Muscle layer of colon (tissue), 2 donors: ENCODE data around the gene EFNB3.

Source experiments
- H3K27ac ChIP-seq: one replicate; pipeline ENCODE4 v1.7.0; 2013; ENCODE audit warnings: low read depth, mild to moderate bottlenecking, low read length, moderate library complexity
- H3K27me3 ChIP-seq, 2 donors: one replicate each; pipeline ENCODE4 v1.7.0; 2013; ENCODE audit warnings: low read length in 2 of 2, mild to moderate bottlenecking in 2 of 2; ENCODE audit not compliant: insufficient read depth in 2 of 2, control insufficient read depth in 1 of 2
- H3K36me3 ChIP-seq: one replicate; pipeline ENCODE4 v1.7.0; 2013; ENCODE audit warnings: mild to moderate bottlenecking, low read length; ENCODE audit not compliant: insufficient read depth
- H3K4me1 ChIP-seq: one replicate; pipeline ENCODE4 v1.7.0; 2013; ENCODE audit warnings: mild to moderate bottlenecking, low read length; ENCODE audit not compliant: insufficient read depth
- H3K4me3 ChIP-seq, 2 donors: one replicate each; pipeline ENCODE4 v1.7.0; 2013; ENCODE audit warnings: low read length in 2 of 2, low read depth in 1 of 2, mild to moderate bottlenecking in 1 of 2, moderate library complexity in 1 of 2
- H3K9ac ChIP-seq: one replicate; pipeline ENCODE4 v1.7.0; 2013; ENCODE audit warnings: low read length
- H3K9me3 ChIP-seq: one replicate; pipeline ENCODE4 v1.7.0; 2013; ENCODE audit warnings: mild to moderate bottlenecking, low read length
- donor health status: abdominal sarcoma.
- donor health status: Adenocarcinoma of cecum.

EFNB3 gene

DNA sequence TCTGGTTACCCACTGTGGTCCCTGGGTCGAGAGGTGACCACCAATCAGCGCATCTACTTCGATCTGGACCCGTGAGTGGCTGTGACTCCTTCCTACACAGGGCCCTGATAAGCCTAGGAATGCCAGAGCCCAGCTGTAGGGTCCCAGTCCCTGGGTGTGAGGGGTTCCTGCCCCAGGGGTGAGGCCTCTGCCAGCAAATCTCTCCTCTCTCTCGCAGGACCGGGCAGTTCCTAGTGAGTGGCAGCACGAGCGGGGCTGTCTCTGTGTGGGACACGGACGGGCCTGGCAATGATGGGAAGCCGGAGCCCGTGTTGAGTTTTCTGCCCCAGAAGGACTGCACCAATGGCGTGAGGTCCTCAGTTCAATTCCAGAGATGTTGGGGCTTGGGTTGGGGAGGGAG is 2.2 kb upstream of the EFNB3 start:
- Histone ChIP-seq H3K27ac (no peak overlapping the region), H3K36me3 (peaks cover 8% of the 10 kb centered on the region), H3K4me1 (peaks cover 5% of the 10 kb centered on the region), H3K9me3 (no peaks in the 10 kb centered on the region), H3K27me3 (peaks cover 19 to 48% of the 10 kb centered on the region in 2 donors), H3K9ac (no peak overlapping the region), H3K4me3 (no peak overlapping the region)

DNA sequence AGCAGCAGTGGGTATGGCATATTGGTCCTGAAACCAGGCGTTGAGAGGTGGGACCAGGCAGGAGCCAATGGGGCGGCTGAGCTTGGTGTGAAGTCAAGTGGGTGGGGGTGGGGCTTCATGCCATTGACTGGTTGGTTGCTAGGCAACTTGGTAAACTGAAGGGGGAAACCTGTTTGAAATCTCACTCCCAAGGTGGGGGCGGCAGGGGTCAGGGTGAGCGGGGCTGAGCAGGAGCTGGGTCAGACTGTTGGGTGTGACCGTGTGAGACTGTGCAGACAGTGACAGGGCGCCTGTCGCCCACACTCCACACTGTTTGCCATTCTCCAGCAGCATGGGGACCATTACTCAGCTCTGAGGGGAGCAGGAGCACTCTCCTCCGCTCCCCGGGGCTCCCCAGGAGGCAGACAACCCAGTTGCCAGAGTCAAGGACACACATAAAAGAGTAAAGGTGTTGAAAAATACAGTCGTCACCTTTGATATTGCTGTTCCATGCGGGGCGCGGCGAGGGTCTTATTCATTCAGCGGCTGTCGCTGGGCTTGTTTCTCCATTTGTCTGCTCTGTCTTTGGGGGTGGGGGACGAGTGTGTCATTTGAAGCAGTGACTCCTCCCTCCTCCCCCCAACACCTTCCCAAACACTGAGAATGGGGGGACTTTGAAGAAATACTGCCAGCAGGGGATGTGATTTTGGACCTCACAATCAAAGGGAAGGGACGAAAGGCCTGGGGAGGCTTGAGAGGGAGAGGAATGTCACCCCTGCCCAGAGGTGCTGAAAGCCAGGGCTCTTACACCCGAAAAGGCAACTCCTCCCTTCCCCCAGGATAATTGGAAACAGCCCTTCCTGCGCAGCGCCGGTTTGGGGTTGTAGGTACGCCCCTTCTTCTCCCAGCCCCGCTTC is 1.2 kb upstream of the EFNB3 start:
- Histone ChIP-seq H3K9ac (no peak overlapping the region), H3K27me3 (peaks cover 19 to 56% of the 10 kb centered on the region in 2 donors), H3K27ac (no peak overlapping the region), H3K36me3 (peaks cover 8% of the 10 kb centered on the region), H3K4me3 (no peak overlapping the region), H3K4me1 (peaks cover 5% of the 10 kb centered on the region), H3K9me3 (no peaks in the 10 kb centered on the region)

DNA sequence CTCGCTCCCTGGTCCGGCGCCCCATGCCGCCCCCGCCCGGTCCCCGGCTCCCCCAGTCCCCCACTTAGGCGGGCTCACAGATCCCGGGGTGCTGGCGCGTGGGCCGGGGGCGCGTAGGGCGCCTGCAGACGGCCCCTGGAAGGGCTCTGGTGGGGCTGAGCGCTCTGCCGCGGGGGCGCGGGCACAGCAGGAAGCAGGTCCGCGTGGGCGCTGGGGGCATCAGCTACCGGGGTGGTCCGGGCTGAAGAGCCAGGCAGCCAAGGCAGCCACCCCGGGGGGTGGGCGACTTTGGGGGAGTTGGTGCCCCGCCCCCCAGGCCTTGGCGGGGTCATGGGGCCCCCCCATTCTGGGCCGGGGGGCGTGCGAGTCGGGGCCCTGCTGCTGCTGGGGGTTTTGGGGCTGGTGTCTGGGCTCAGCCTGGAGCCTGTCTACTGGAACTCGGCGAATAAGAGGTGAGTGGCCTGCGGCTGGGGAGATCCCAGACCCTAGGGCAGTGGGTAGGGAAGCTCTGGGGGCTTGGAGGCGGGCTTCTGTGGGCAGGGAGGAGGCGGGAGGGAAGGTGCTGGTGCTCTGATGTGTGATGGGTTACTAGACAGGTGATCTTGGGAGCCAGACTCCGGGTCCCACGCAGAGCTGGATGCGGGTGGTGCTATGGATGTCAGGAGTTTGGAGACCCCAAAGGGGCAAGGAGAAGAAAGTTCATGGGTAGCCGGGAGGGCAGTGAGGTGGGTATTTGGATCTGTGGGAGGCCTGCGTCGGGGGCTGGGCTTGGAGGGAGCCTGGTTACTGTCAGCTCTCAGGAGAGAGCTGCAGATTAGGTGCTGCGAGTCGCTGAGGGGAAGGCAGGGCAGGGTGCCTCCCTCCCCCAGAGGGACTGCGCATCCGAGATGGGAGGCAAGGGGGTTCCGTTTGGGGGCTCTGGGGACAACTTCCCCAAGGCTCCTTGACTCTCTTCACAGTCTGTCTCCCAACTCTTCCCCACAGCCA is 560 bp downstream of the EFNB3 start:
- H3K4me3 ChIP-seq: peak overlapping the region in 1 of 2 donors; percentile 42
- peaks cover 19 to 72% of the 10 kb centered on the region in 2 donors for H3K27me3 ChIP-seq
- H3K4me1 ChIP-seq: peaks cover 5% of the 10 kb centered on the region
- H3K36me3 ChIP-seq: peaks cover 8% of the 10 kb centered on the region
- no peak overlapping the region for H3K27ac ChIP-seq
- no peaks in the 10 kb centered on the region for H3K9me3 ChIP-seq
- H3K9ac ChIP-seq: no peak overlapping the region

DNA sequence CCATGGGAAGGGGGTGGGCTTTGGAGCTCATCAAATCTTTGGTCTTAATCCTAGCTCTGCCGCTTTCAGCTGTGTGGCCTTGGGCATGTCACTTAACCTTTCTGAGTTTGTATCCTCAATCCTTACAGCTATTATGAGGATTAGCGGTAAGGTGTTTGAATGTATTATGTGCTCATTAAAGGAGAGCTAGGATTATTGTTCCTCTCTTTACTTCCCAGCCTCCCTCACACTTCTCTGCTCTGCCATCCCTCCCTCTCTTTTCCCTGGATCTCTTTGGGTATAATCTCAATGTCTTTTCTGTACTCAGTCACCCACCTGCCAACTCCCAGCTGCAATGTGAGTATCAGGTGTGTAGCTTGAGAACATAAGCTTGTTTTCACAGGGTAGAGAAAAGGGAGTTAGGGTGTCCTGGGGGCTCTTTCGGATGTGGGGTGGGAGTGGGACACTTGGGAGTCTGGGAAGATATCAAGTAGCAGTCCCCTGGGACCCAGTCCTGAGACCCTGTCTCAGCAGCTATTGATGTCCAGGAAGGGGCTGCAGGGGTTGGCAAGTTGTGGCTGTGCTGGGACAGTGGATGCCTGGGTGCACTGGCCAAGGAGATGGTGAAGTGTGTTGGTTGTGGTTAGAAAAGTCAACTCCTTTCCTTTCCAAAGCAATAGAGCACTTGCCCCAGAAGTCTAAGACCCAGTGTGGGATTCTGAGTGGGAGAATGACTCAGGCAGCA is 1.8 kb downstream of the EFNB3 start:
- Histone ChIP-seq H3K36me3 (peaks cover 5% of the 10 kb centered on the region), H3K27me3 (peaks cover 22 to 85% of the 10 kb centered on the region in 2 donors), H3K9ac (no peak overlapping the region), H3K4me1 (peaks cover 5% of the 10 kb centered on the region), H3K4me3 (no peak overlapping the region), H3K9me3 (no peaks in the 10 kb centered on the region), H3K27ac (no peak overlapping the region)

DNA sequence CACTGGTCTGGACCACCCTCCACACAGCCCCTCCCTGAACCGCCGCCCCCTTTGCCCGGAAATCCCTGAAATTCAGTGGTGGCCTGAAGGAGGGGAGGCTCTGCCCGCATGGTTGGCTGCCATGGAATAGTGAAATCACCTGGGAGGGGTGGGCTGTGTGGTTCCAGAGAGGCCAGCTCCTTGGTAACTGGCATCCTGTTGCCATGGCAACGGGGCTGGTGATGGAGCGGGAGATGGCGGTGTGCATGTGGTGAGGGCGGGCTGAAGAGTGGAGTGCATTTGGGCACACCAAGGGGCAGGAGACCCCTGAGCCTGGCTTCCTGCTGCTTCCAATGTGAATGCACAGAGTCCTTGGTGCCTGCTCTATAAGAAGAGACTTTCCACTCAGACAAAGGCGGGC is 2.4 kb downstream of the EFNB3 start:
- Histone ChIP-seq H3K9ac (no peak overlapping the region), H3K36me3 (no peaks in the 10 kb centered on the region), H3K9me3 (no peaks in the 10 kb centered on the region), H3K27me3 (peaks cover 24 to 89% of the 10 kb centered on the region in 2 donors), H3K27ac (no peak overlapping the region), H3K4me3 (no peak overlapping the region), H3K4me1 (peaks cover 5% of the 10 kb centered on the region)

DNA sequence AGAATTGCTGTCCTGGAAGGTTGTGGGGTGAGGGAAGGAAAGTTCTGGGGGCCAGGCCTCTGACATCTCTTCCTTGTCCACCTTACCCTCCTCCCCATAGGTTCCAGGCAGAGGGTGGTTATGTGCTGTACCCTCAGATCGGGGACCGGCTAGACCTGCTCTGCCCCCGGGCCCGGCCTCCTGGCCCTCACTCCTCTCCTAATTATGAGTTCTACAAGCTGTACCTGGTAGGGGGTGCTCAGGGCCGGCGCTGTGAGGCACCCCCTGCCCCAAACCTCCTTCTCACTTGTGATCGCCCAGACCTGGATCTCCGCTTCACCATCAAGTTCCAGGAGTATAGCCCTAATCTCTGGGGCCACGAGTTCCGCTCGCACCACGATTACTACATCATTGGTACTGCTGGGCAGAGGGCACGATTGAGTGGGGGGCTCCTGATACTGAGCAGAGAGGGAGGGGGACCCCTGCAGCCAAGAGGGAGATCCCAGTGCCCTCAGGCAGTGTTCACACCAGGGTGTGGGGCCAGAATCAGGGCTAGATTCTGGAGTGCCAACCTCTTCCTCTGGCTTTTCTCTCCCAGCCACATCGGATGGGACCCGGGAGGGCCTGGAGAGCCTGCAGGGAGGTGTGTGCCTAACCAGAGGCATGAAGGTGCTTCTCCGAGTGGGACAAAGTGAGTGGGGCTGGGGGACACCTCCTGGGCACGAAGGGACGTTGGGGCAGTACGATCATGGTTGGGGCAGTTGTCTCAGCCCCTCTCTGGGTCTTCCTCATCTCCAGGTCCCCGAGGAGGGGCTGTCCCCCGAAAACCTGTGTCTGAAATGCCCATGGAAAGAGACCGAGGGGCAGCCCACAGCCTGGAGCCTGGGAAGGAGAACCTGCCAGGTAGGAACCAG is 3.1 kb downstream of the EFNB3 start:
- no peak overlapping the region for H3K9ac ChIP-seq
- H3K4me1 ChIP-seq: peaks cover 5% of the 10 kb centered on the region
- no peaks in the 10 kb centered on the region for H3K36me3 ChIP-seq
- no peak overlapping the region for H3K4me3 ChIP-seq
- H3K27me3 ChIP-seq: peaks cover 24 to 87% of the 10 kb centered on the region in 2 donors
- H3K9me3 ChIP-seq: no peaks in the 10 kb centered on the region
- H3K27ac ChIP-seq: no peak overlapping the region

DNA sequence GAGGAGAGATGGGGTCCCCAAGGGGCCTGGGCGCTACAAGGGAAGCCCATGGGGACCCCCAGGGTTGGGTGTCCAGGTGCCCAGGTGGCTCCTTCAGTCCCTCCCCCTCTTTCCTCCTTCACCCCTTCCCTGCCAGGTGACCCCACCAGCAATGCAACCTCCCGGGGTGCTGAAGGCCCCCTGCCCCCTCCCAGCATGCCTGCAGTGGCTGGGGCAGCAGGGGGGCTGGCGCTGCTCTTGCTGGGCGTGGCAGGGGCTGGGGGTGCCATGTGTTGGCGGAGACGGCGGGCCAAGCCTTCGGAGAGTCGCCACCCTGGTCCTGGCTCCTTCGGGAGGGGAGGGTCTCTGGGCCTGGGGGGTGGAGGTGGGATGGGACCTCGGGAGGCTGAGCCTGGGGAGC is 4.0 kb downstream of the EFNB3 start:
- H3K4me3 ChIP-seq: no peak overlapping the region
- peaks cover 22 to 86% of the 10 kb centered on the region in 2 donors for H3K27me3 ChIP-seq
- no peak overlapping the region for H3K27ac ChIP-seq
- H3K36me3 ChIP-seq: no peaks in the 10 kb centered on the region
- peaks cover 5% of the 10 kb centered on the region for H3K4me1 ChIP-seq
- no peaks in the 10 kb centered on the region for H3K9me3 ChIP-seq
- no peak overlapping the region for H3K9ac ChIP-seq

DNA sequence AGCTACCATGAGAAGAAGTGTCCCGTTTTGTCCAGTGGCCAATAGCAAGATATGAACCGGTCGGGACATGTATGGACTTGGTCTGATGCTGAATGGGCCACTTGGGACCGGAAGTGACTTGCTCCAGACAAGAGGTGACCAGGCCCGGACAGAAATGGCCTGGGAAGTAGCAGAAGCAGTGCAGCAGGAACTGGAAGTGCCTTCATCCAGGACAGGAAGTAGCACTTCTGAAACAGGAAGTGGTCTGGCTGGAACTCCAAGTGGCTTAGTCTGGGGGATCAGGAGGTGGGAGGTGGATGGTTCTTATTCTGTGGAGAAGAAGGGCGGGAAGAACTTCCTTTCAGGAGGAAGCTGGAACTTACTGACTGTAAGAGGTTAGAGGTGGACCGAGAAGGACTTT is 5.3 kb downstream of the EFNB3 start:
- H3K27ac ChIP-seq: no peak overlapping the region
- no peaks in the 10 kb centered on the region for H3K36me3 ChIP-seq
- no peaks in the 10 kb centered on the region for H3K9me3 ChIP-seq
- H3K4me3 ChIP-seq: no peak overlapping the region
- H3K27me3 ChIP-seq: peaks cover 22 to 84% of the 10 kb centered on the region in 2 donors
- no peaks in the 10 kb centered on the region for H3K4me1 ChIP-seq
- H3K9ac ChIP-seq: no peak overlapping the region

DNA sequence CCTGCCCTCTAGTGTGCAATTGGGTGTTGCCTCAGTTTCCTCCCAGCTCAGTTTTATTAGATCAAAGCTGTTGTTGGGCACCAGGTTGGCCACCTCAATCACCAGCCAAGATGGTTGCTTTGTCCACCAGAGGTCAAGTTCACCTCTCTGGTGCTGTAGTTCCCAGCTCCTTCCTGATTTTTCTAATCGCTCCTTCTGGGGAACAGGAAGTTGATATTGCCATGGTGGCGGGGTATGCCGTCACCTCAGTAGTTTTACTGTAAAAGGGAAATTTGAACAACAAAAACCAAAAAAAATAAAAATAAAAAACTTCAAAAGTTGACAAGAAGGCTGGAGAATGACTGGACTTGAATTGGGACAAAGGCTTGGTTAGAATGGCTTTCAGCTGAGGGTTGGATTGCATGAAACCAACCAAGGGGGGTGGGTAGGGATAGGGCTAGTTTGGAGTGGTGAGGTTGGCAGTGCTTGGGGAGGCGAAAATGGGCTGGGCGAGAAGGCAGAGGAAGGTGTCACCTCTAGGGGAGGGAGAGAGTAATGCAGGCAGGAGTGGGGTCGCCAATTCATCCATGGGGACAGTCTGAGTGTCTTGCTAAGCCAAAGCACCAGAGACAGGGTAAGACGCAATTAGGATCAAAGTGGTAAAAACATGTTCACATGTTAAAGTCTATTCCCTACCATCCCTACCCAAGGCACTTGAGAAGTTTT is 6.2 kb downstream of the EFNB3 start:
- H3K9me3 ChIP-seq: no peaks in the 10 kb centered on the region
- H3K9ac ChIP-seq: no peak overlapping the region

More for the DNA sequence above, 6.2 kb downstream of the EFNB3 start:
- H3K4me1 ChIP-seq: peaks cover 2% of the 10 kb centered on the region
- no peak overlapping the region for H3K27ac ChIP-seq
- H3K4me3 ChIP-seq: no peak overlapping the region
- H3K27me3 ChIP-seq: peaks cover 29 to 84% of the 10 kb centered on the region in 2 donors
- H3K36me3 ChIP-seq: no peaks in the 10 kb centered on the region
